ENCODE data around the gene PDXDC1.
"Not testable (repeated sequence)": the region's sequence is repeated elsewhere in the genome, so short reads cannot be mapped to it uniquely, and the experiment has no call there.

PDXDC1 gene

GRCh38 chr16:15043344-15043743 lies 68.5 kb downstream of the PDXDC1 start:
- Histone ChIP-seq H3K27me3 (ENCODE audit: insufficient read depth, poor library complexity, severe bottlenecking) (no peaks in the 10 kb centered on the region), H3K27ac (replicated peaks) (no peak overlapping the region), H3K4me3 (replicated peaks; ENCODE audit: insufficient read depth, low read length) (no peak overlapping the region)
- DNase-seq (ENCODE audit: low read depth in 1 of 2, low spot score in 1 of 2): no peak
- no peak for TF ChIP-seq GABPA (IDR thresholded peaks at IDR 0.05; ENCODE audit: low read depth)
- no peak for TF ChIP-seq POLR2AphosphoS5 (IDR thresholded peaks at IDR 0.05; ENCODE audit: low read depth)
- TF ChIP-seq SPI1 (IDR thresholded peaks at IDR 0.05; ENCODE audit: borderline replicate concordance, low read depth): no peak
- TF ChIP-seq, protein P1, sequence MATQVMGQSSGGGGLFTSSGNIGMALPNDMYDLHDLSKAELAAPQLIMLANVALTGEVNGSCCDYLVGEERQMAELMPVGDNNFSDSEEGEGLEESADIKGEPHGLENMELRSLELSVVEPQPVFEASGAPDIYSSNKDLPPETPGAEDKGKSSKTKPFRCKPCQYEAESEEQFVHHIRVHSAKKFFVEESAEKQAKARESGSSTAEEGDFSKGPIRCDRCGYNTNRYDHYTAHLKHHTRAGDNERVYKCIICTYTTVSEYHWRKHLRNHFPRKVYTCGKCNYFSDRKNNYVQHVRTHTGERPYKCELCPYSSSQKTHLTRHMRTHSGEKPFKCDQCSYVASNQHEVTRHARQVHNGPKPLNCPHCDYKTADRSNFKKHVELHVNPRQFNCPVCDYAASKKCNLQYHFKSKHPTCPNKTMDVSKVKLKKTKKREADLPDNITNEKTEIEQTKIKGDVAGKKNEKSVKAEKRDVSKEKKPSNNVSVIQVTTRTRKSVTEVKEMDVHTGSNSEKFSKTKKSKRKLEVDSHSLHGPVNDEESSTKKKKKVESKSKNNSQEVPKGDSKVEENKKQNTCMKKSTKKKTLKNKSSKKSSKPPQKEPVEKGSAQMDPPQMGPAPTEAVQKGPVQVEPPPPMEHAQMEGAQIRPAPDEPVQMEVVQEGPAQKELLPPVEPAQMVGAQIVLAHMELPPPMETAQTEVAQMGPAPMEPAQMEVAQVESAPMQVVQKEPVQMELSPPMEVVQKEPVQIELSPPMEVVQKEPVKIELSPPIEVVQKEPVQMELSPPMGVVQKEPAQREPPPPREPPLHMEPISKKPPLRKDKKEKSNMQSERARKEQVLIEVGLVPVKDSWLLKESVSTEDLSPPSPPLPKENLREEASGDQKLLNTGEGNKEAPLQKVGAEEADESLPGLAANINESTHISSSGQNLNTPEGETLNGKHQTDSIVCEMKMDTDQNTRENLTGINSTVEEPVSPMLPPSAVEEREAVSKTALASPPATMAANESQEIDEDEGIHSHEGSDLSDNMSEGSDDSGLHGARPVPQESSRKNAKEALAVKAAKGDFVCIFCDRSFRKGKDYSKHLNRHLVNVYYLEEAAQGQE (IDR thresholded peaks at IDR 0.05; ENCODE audit: insufficient replicate concordance, low read depth): no peak
- no peak for TF ChIP-seq CTCF (IDR thresholded peaks at IDR 0.05; ENCODE audit: insufficient read depth, low read length)

DNA sequence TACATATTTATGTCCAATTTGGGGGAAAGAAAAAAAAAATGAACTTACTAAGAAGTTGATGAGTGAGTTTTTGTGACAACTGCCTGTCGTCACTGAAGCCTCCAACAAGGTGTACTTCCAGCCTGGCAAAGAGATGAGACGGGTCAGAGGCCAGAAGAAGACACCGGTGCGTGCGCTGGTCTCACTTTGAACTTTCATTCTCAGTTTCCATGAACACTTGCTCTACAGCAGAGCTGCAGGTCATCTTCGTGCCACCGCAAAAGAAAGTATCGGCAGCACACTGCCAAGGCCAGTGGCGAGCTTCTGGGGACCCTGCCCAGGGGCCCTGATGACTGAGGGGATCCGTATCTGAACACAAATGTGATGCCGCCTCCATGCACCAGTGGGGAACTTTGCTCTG lies 69.5 kb downstream of the PDXDC1 start:
- H3K27ac ChIP-seq (replicated peaks): no peak overlapping the region
- H3K4me3 ChIP-seq (replicated peaks; ENCODE audit: insufficient read depth, low read length): no peak overlapping the region
- TF ChIP-seq, protein P1 (IDR thresholded peaks at IDR 0.05; ENCODE audit: insufficient replicate concordance, low read depth): no peak
- TF ChIP-seq GABPA (IDR thresholded peaks at IDR 0.05; ENCODE audit: low read depth) (no peak), SPI1 (IDR thresholded peaks at IDR 0.05; ENCODE audit: borderline replicate concordance, low read depth) (no peak), POLR2AphosphoS5 (IDR thresholded peaks at IDR 0.05; ENCODE audit: low read depth) (no peak), CTCF (IDR thresholded peaks at IDR 0.05; ENCODE audit: insufficient read depth, low read length) (no peak)
- no peak for DNase-seq (ENCODE audit: low read depth in 1 of 2, low spot score in 1 of 2)
- H3K27me3 ChIP-seq (ENCODE audit: insufficient read depth, poor library complexity, severe bottlenecking): no peaks in the 10 kb centered on the region

- H3K27ac ChIP-seq (replicated peaks); H3K4me3 ChIP-seq (replicated peaks; ENCODE audit: insufficient read depth, low read length); DNase-seq (ENCODE audit: low read depth in 1 of 2, low spot score in 1 of 2); H3K27me3 ChIP-seq (ENCODE audit: insufficient read depth, poor library complexity, severe bottlenecking): not testable (repeated sequence)
These were observed 70.4 kb downstream of the PDXDC1 start for GRCh38 chr16:15045270-15045669.

- TF ChIP-seq CTCF (IDR thresholded peaks at IDR 0.05; ENCODE audit: insufficient read depth, low read length) (no peak), POLR2AphosphoS5 (IDR thresholded peaks at IDR 0.05; ENCODE audit: low read depth) (no peak)
- TF ChIP-seq, protein P1 (IDR thresholded peaks at IDR 0.05; ENCODE audit: insufficient replicate concordance, low read depth): no peak
- H3K27ac ChIP-seq (replicated peaks): no peak overlapping the region
- DNase-seq (ENCODE audit: low read depth in 1 of 2, low spot score in 1 of 2): no peak
- H3K27me3 ChIP-seq (ENCODE audit: insufficient read depth, poor library complexity, severe bottlenecking): no peaks in the 10 kb centered on the region
- no peak overlapping the region for H3K4me3 ChIP-seq (replicated peaks; ENCODE audit: insufficient read depth, low read length)
These were observed 72.0 kb downstream of the PDXDC1 start for GRCh38 chr16:15046692-15047376.

All from HL-60 (cell line).